Sigmoid colon (tissue), 4 donors: ENCODE results near the gene CTIF.

Experiments
- CTCF ChIP-seq, 4 experiments: fragments of 450-650 bp in 3 of 4; fragments of 200-600 bp in 1 of 4; IDR thresholded peaks; one replicate each; pipeline ENCODE4 v1.5.1; 2016 to 2019; ENCODE audit warnings: antibody characterized with exemption in 4 of 4, mild to moderate bottlenecking in 3 of 4, moderate library complexity in 2 of 4
- EP300 ChIP-seq, 4 donors: sonication (generic); formaldehyde crosslinking; IDR thresholded peaks; one replicate each; pipeline ENCODE4 v1.6.1; 2017; ENCODE audit warnings: antibody characterized with exemption in 4 of 4
- POLR2A ChIP-seq, 2 donors: fragments of 450-650 bp; IDR thresholded peaks; one replicate each; pipeline ENCODE4 v1.6.1; 2016; ENCODE audit warnings: antibody characterized with exemption in 2 of 2, mild to moderate bottlenecking in 2 of 2, moderate library complexity in 2 of 2
- POLR2AphosphoS5 ChIP-seq, 4 donors: sonication (generic); formaldehyde crosslinking; IDR thresholded peaks; one replicate each; pipeline ENCODE4 v1.6.1; 2017; ENCODE audit warnings: antibody characterized with exemption in 4 of 4

GRCh38 chr18:48729404-48729803, 190.6 kb downstream of the CTIF start:
- no peak for TF ChIP-seq CTCF (IDR thresholded peaks at IDR 0.05)
- TF ChIP-seq POLR2AphosphoS5 (IDR thresholded peaks at IDR 0.05), result no peak
- TF ChIP-seq EP300 (IDR thresholded peaks at IDR 0.05), result no peak
- no peak for TF ChIP-seq POLR2A (IDR thresholded peaks at IDR 0.05)
